Neural cell (in vitro differentiated cells): ENCODE data around the gene PCYT1B. TPM values are rescaled to one million over a fixed set of nuclear protein-coding genes. Genes with fewer than 3 reads are reported as not detected.
"Not testable (repeated sequence)": the region's sequence is repeated elsewhere in the genome, so short reads cannot be mapped to it uniquely, and the experiment has no call there.

ENCODE experiments used
- H2AFZ ChIP-seq: fragments of 200-600, 300-800 bp; sonication (generic), shearing (Covaris generic); 2 replicates; pipeline ENCODE4 v1.6.0; 2014; ENCODE audit warnings: low read depth, mild to moderate bottlenecking, antibody characterized with exemption, low read length, moderate library complexity
- H3F3A ChIP-seq: fragments of 200-600 bp; shearing (Covaris generic); 2 replicates; pipeline ENCODE4 v1.6.1; 2016; ENCODE audit warnings: mild to moderate bottlenecking, moderate library complexity, mixed read lengths, antibody characterized with exemption, low read length; ENCODE audit not compliant: insufficient read depth, poor library complexity, severe bottlenecking
- H3K27ac ChIP-seq: fragments of 200-600, 300-800 bp; sonication (generic), shearing (Covaris generic); 2 replicates; pipeline ENCODE4 v1.5.1; 2014; ENCODE audit warnings: mild to moderate bottlenecking, low read length, moderate library complexity
- H3K27me3 ChIP-seq: fragments of 300-800, 200-600 bp; sonication (generic), shearing (Covaris generic); 2 replicates; pipeline ENCODE4 v1.6.0; 2014; ENCODE audit warnings: mild to moderate bottlenecking, low read depth, low read length, moderate library complexity; ENCODE audit not compliant: insufficient read depth
- H3K36me3 ChIP-seq: fragments of 300-800, 200-600 bp; sonication (generic), shearing (Covaris generic); 2 replicates; pipeline ENCODE4 v1.5.1; 2014; ENCODE audit warnings: mild to moderate bottlenecking, antibody characterized with exemption, low read length, moderate library complexity; ENCODE audit not compliant: insufficient read depth
- H3K4me2 ChIP-seq: fragments of 300-800, 200-600 bp; sonication (generic), shearing (Covaris generic); 2 replicates; pipeline ENCODE4 v1.6.0; 2014; ENCODE audit warnings: mild to moderate bottlenecking, low read length
- H3K4me3 ChIP-seq: fragments of 300-800, 200-600 bp; sonication (generic), shearing (Covaris generic); 2 replicates; pipeline ENCODE4 v1.5.1; 2014; ENCODE audit warnings: mild to moderate bottlenecking, low read length, moderate library complexity
- H3K79me2 ChIP-seq: fragments of 200-600 bp; shearing (Covaris generic); replicated peaks from 2 replicates; pipeline ENCODE4 v1.6.0; 2014; ENCODE audit warnings: mild to moderate bottlenecking, low read length, moderate library complexity; ENCODE audit not compliant: insufficient read depth
- H3K9ac ChIP-seq: fragments of 300-800, 200-600 bp; sonication (generic), shearing (Covaris generic); 2 replicates; pipeline ENCODE4 v1.6.1; 2016; ENCODE audit warnings: mild to moderate bottlenecking, low read length, mixed read lengths
- H3K9me2 ChIP-seq: fragments of 200-600 bp; shearing (Covaris generic); 2 replicates; pipeline ENCODE4 v1.6.1; 2016; ENCODE audit warnings: mild to moderate bottlenecking, low read length, mixed read lengths; ENCODE audit not compliant: insufficient read depth
- H3K9me3 ChIP-seq: fragments of 200-600, 300-800 bp; sonication (generic), shearing (Covaris generic); 2 replicates; pipeline ENCODE4 v1.6.1; 2016; ENCODE audit warnings: mild to moderate bottlenecking, mixed run types, low read length, moderate library complexity, mixed read lengths
- H4K20me1 ChIP-seq: fragments of 200-600 bp; shearing (Covaris generic); 2 replicates; pipeline ENCODE4 v1.6.1; 2016; ENCODE audit warnings: mild to moderate bottlenecking, mixed run types; ENCODE audit not compliant: insufficient read depth
- EP300 ChIP-seq: fragments of 450-650 bp; conservative IDR thresholded peaks from 2 replicates; pipeline ENCODE4 v1.6.1; 2014; ENCODE audit warnings: antibody characterized with exemption, mild to moderate bottlenecking, moderate library complexity; ENCODE audit not compliant: poor library complexity, severe bottlenecking
- EZH2 ChIP-seq: fragments of 200-600, 300-800 bp; shearing (Covaris generic), sonication (generic); IDR thresholded peaks from 2 replicates; pipeline ENCODE4 v1.6.1; 2014; ENCODE audit warnings: antibody characterized with exemption, low read length, borderline replicate concordance, mild to moderate bottlenecking; ENCODE audit not compliant: insufficient read depth, poor library complexity, severe bottlenecking
- MXI1 ChIP-seq: fragments of 450-650 bp; conservative IDR thresholded peaks from 2 replicates; pipeline ENCODE4 v1.6.1; 2014; ENCODE audit warnings: antibody characterized with exemption, mild to moderate bottlenecking; ENCODE audit not compliant: poor library complexity, severe bottlenecking
- POLR2AphosphoS5 ChIP-seq: IDR thresholded peaks from 2 replicates; pipeline ENCODE4 v1.6.1; 2012
- RAD21 ChIP-seq: fragments of 450-650 bp; conservative IDR thresholded peaks from 2 replicates; pipeline ENCODE4 v1.6.1; 2014; ENCODE audit warnings: antibody characterized with exemption, mild to moderate bottlenecking, moderate library complexity
- SMC3 ChIP-seq: fragments of 450-650 bp; conservative IDR thresholded peaks from 2 replicates; pipeline ENCODE4 v1.6.1; 2014; ENCODE audit warnings: antibody characterized with exemption, mild to moderate bottlenecking, moderate library complexity; ENCODE audit not compliant: poor library complexity
- TAF1 ChIP-seq: IDR thresholded peaks from 2 replicates; pipeline ENCODE4 v1.6.1; 2012; ENCODE audit warnings: low read depth
- polyA plus RNA-seq: library from polyadenylated mRNA; depleted of rRNA; stranded (reverse); fragments of >200 nt; gene quantifications from 2 replicates; pipeline ENCODE4 v1.2.3, GENCODE V29; 2014
- TF ChIP-seq, protein P1 (sequence below): IDR thresholded peaks from 2 replicates; pipeline ENCODE4 v1.6.1; 2012; ENCODE audit warnings: borderline replicate concordance
- TF ChIP-seq, protein P2 (sequence below): fragments of 450-650 bp; IDR thresholded peaks from 2 replicates; pipeline ENCODE4 v1.5.1; 2014; ENCODE audit warnings: antibody characterized with exemption, mild to moderate bottlenecking, moderate library complexity; ENCODE audit not compliant: poor library complexity, severe bottlenecking

The PCYT1B gene
- polyA plus RNA-seq, 1 donor from 2014 or later = 10.6 TPM

DNA sequence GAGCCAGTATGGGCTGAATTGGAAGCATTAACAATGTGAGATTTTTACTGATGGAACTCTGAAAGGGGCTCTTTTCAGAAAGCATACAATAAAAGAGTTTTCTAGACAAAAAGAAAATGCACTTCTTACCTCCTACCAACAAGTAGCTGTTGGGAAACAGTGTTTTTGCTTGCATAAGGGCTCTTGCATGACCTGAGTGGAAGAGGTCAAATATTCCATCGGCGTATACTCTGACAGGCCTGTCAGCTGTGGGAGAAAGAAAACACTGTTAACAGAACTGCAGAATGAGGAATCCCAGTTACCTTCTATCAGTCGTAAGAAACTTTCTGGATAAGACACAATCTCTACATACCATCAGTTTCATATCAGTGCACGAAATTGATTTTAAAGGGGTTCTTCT lies 39.5 kb downstream of the PCYT1B start:
- Histone ChIP-seq H3K9me2 (no peaks in the 10 kb centered on the region), H3K36me3 (no peaks in the 10 kb centered on the region), H3K27me3 (no peaks in the 10 kb centered on the region), H4K20me1 (no peaks in the 10 kb centered on the region), H3K27ac (no peak overlapping the region), H3K9me3 (no peaks in the 10 kb centered on the region), H3K4me2 (no peak overlapping the region), H3K9ac (no peak overlapping the region), H3K4me3 (no peak overlapping the region), H2AFZ (no peak overlapping the region), H3K79me2 (no peaks in the 10 kb centered on the region), H3F3A (no peaks in the 10 kb centered on the region)
- TF ChIP-seq, protein P1, sequence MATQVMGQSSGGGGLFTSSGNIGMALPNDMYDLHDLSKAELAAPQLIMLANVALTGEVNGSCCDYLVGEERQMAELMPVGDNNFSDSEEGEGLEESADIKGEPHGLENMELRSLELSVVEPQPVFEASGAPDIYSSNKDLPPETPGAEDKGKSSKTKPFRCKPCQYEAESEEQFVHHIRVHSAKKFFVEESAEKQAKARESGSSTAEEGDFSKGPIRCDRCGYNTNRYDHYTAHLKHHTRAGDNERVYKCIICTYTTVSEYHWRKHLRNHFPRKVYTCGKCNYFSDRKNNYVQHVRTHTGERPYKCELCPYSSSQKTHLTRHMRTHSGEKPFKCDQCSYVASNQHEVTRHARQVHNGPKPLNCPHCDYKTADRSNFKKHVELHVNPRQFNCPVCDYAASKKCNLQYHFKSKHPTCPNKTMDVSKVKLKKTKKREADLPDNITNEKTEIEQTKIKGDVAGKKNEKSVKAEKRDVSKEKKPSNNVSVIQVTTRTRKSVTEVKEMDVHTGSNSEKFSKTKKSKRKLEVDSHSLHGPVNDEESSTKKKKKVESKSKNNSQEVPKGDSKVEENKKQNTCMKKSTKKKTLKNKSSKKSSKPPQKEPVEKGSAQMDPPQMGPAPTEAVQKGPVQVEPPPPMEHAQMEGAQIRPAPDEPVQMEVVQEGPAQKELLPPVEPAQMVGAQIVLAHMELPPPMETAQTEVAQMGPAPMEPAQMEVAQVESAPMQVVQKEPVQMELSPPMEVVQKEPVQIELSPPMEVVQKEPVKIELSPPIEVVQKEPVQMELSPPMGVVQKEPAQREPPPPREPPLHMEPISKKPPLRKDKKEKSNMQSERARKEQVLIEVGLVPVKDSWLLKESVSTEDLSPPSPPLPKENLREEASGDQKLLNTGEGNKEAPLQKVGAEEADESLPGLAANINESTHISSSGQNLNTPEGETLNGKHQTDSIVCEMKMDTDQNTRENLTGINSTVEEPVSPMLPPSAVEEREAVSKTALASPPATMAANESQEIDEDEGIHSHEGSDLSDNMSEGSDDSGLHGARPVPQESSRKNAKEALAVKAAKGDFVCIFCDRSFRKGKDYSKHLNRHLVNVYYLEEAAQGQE = no peak
- no peak for TF ChIP-seq MXI1
- TF ChIP-seq RAD21 = no peak

DNA sequence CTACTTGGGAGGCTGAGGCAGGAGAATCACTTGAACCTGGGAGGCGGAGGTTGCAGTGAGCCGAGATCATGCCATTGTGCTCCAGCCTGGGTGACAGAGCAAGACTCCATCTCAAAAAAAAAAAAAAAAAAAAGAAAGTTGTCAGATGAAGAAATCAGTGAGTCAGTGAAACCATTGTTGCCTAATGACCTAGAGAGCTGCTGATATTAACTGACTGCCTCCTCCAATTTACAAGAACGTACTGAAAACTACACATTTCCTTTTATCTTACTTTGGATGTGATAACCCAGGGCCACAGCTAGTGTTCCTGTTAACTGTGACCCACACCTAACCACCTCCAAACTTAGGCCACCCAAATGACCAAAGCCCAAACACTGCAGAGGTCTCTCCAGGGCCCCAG lies 41.2 kb downstream of the PCYT1B start:
- H3K4me2 ChIP-seq, H3F3A ChIP-seq, H3K27ac ChIP-seq, H3K9ac ChIP-seq, H3K9me2 ChIP-seq, H3K36me3 ChIP-seq, H3K79me2 ChIP-seq, H3K9me3 ChIP-seq, H3K4me3 ChIP-seq, H2AFZ ChIP-seq, H3K27me3 ChIP-seq, H4K20me1 ChIP-seq: not testable (repeated sequence)

DNA sequence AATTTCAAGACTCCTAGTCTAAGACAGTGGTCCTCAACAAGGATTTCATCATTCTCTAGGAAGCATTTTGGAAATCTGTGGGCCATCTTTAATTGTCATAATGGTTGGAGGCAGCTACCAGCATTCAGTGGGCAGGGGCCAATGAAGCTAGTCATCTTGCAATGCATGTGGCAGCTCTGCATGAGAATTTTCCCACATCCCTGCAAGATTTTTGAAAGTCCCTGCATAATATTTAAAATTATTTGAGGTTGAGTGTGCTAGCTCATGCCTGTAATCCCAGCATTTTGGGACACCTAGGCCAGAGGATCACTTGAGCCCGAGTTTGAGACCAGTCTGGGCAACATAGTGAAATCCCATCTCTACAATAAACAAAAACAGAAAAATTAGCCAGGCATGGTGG lies 44.0 kb downstream of the PCYT1B start:
- Histone ChIP-seq H3K36me3 (no peaks in the 10 kb centered on the region), H3K9ac (no peak overlapping the region), H3K27me3 (no peaks in the 10 kb centered on the region), H3K9me3 (no peaks in the 10 kb centered on the region), H4K20me1 (no peaks in the 10 kb centered on the region), H3K9me2 (no peaks in the 10 kb centered on the region), H2AFZ (no peak overlapping the region), H3K27ac (no peak overlapping the region), H3F3A (no peaks in the 10 kb centered on the region), H3K4me3 (no peak overlapping the region), H3K4me2 (no peak overlapping the region), H3K79me2 (no peaks in the 10 kb centered on the region)
- TF ChIP-seq, protein P2, sequence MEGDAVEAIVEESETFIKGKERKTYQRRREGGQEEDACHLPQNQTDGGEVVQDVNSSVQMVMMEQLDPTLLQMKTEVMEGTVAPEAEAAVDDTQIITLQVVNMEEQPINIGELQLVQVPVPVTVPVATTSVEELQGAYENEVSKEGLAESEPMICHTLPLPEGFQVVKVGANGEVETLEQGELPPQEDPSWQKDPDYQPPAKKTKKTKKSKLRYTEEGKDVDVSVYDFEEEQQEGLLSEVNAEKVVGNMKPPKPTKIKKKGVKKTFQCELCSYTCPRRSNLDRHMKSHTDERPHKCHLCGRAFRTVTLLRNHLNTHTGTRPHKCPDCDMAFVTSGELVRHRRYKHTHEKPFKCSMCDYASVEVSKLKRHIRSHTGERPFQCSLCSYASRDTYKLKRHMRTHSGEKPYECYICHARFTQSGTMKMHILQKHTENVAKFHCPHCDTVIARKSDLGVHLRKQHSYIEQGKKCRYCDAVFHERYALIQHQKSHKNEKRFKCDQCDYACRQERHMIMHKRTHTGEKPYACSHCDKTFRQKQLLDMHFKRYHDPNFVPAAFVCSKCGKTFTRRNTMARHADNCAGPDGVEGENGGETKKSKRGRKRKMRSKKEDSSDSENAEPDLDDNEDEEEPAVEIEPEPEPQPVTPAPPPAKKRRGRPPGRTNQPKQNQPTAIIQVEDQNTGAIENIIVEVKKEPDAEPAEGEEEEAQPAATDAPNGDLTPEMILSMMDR = no peak
- TF ChIP-seq MXI1 = no peak
- TF ChIP-seq EZH2 = no peak
- TF ChIP-seq POLR2AphosphoS5 = no peak
- TF ChIP-seq SMC3 = no peak
- TF ChIP-seq, protein P1 = no peak
- TF ChIP-seq TAF1 = no peak
- TF ChIP-seq RAD21 = no peak
- no peak for TF ChIP-seq EP300
